Skeletal muscle satellite cell (primary cell): Measurements from ENCODE around the gene NLRX1.
A peak's percentile ranks its signal among the peaks of the same experiment; 100 is the strongest.

Experiments
- H3K27me3 ChIP-seq: 2 replicates; pipeline ENCODE4 v1.7.0; 2013; ENCODE audit warnings: low read length; ENCODE audit not compliant: control insufficient read depth, insufficient read depth
- H3K36me3 ChIP-seq: 2 replicates; pipeline ENCODE4 v1.7.0; 2013; ENCODE audit warnings: mild to moderate bottlenecking, control low read depth, low read length; ENCODE audit not compliant: insufficient read depth
- H3K4me1 ChIP-seq: 2 replicates; pipeline ENCODE4 v1.7.0; 2013; ENCODE audit warnings: low read length; ENCODE audit not compliant: control insufficient read depth, insufficient read depth
- H3K4me2 ChIP-seq: 2 replicates; pipeline ENCODE4 v1.7.0; 2013; ENCODE audit warnings: mild to moderate bottlenecking, low read length
- H3K4me3 ChIP-seq: 2 replicates; pipeline ENCODE4 v1.7.0; 2013; ENCODE audit warnings: low read length
- H3K9ac ChIP-seq: 2 replicates; pipeline ENCODE4 v1.7.0; 2013; ENCODE audit warnings: mild to moderate bottlenecking, low read depth, low read length, moderate library complexity
- H3K9me3 ChIP-seq: replicated peaks from 2 replicates; pipeline ENCODE4 v1.7.0; 2013; ENCODE audit warnings: mild to moderate bottlenecking, control low read depth, low read length

Gene NLRX1

GRCh38 chr11:119202554-119202953, 34.0 kb downstream of the NLRX1 start:
- Histone ChIP-seq H3K4me1 (peaks cover 7% of the 10 kb centered on the region), H3K4me3 (no peak overlapping the region), H3K9ac (no peak overlapping the region), H3K27me3 (no peaks in the 10 kb centered on the region), H3K4me2 (no peak overlapping the region), H3K36me3 (no peaks in the 10 kb centered on the region), H3K9me3 (no peaks in the 10 kb centered on the region)

GRCh38 chr11:119204066-119204465, 35.5 kb downstream of the NLRX1 start:
- Histone ChIP-seq H3K4me2 (no peak overlapping the region), H3K27me3 (no peaks in the 10 kb centered on the region), H3K4me1 (peaks cover 14% of the 10 kb centered on the region), H3K36me3 (no peaks in the 10 kb centered on the region), H3K9me3 (no peaks in the 10 kb centered on the region), H3K4me3 (no peak overlapping the region), H3K9ac (no peak overlapping the region)

GRCh38 chr11:119205080-119205479, 36.6 kb downstream of the NLRX1 start:
- Histone ChIP-seq H3K4me3 (no peak overlapping the region), H3K9me3 (no peaks in the 10 kb centered on the region), H3K27me3 (no peaks in the 10 kb centered on the region), H3K4me2 (peak overlapping the region; percentile 85), H3K9ac (no peak overlapping the region), H3K4me1 (peaks cover 18% of the 10 kb centered on the region), H3K36me3 (no peaks in the 10 kb centered on the region)

- Histone ChIP-seq H3K9ac (peak within 1 kb of the TSS; percentile 93), H3K4me1 (peaks cover 20% of the 10 kb centered on the region), H3K9me3 (no peaks in the 10 kb centered on the region), H3K27me3 (no peaks in the 10 kb centered on the region), H3K4me3 (peak within 1 kb of the TSS; percentile 81), H3K4me2 (peak within 1 kb of the TSS; percentile 88), H3K36me3 (no peaks in the 10 kb centered on the region)
These were observed 37.3 kb downstream of the NLRX1 start, which contains the start of gene CBL for GRCh38 chr11:119205574-119206510. TSS of gene CBL (plus strand) at chr11:119206339. CDS start at chr11:119206418, 79 bp downstream.

GRCh38 chr11:119206511-119207414, 38.2 kb downstream of the NLRX1 start:
- peak overlapping the region; percentile 81 for H3K4me3 ChIP-seq
- H3K9me3 ChIP-seq: no peaks in the 10 kb centered on the region
- H3K27me3 ChIP-seq: no peaks in the 10 kb centered on the region
- H3K36me3 ChIP-seq: no peaks in the 10 kb centered on the region
- peak overlapping the region; percentile 88 for H3K4me2 ChIP-seq
- peak overlapping the region; percentile 93 for H3K9ac ChIP-seq
- peaks cover 20% of the 10 kb centered on the region for H3K4me1 ChIP-seq

GRCh38 chr11:119207415-119207960, 39.0 kb downstream of the NLRX1 start:
- H3K4me3 ChIP-seq: peak overlapping the region; percentile 81
- H3K36me3 ChIP-seq: no peaks in the 10 kb centered on the region
- peak overlapping the region; percentile 72 for H3K9ac ChIP-seq
- no peaks in the 10 kb centered on the region for H3K9me3 ChIP-seq
- no peaks in the 10 kb centered on the region for H3K27me3 ChIP-seq
- H3K4me2 ChIP-seq: peak overlapping the region; percentile 88
- peaks cover 20% of the 10 kb centered on the region for H3K4me1 ChIP-seq

- Histone ChIP-seq H3K36me3 (no peaks in the 10 kb centered on the region), H3K27me3 (no peaks in the 10 kb centered on the region), H3K4me3 (no peak overlapping the region), H3K9ac (no peak overlapping the region), H3K4me1 (peaks cover 20% of the 10 kb centered on the region), H3K4me2 (no peak overlapping the region), H3K9me3 (no peaks in the 10 kb centered on the region)
These were observed 40.7 kb downstream of the NLRX1 start for GRCh38 chr11:119209186-119209585.

- H3K36me3 ChIP-seq: no peaks in the 10 kb centered on the region
- H3K9ac ChIP-seq: no peak overlapping the region
- H3K27me3 ChIP-seq: no peaks in the 10 kb centered on the region
- H3K4me3 ChIP-seq: no peak overlapping the region
- peaks cover 20% of the 10 kb centered on the region for H3K4me1 ChIP-seq
- no peak overlapping the region for H3K4me2 ChIP-seq
- no peaks in the 10 kb centered on the region for H3K9me3 ChIP-seq
These were observed 41.5 kb downstream of the NLRX1 start for GRCh38 chr11:119210050-119210449.

- Histone ChIP-seq H3K9me3 (no peaks in the 10 kb centered on the region), H3K4me1 (peaks cover 25% of the 10 kb centered on the region), H3K9ac (peak overlapping the region; percentile 23), H3K4me3 (peak overlapping the region; percentile 2), H3K36me3 (no peaks in the 10 kb centered on the region), H3K4me2 (peak overlapping the region; percentile 46), H3K27me3 (no peaks in the 10 kb centered on the region)
These were observed 49.8 kb downstream of the NLRX1 start for GRCh38 chr11:119218141-119218878.

- H3K4me3 ChIP-seq: no peak overlapping the region
- no peaks in the 10 kb centered on the region for H3K36me3 ChIP-seq
- no peak overlapping the region for H3K9ac ChIP-seq
- no peaks in the 10 kb centered on the region for H3K27me3 ChIP-seq
- peaks cover 34% of the 10 kb centered on the region for H3K4me1 ChIP-seq
- no peaks in the 10 kb centered on the region for H3K9me3 ChIP-seq
- H3K4me2 ChIP-seq: peak overlapping the region; percentile 0
These were observed 53.8 kb downstream of the NLRX1 start for GRCh38 chr11:119222308-119222707.
